Smooth muscle cell (in vitro differentiated cells): ENCODE data around the gene INSL6. TPM values are rescaled to one million over a fixed set of nuclear protein-coding genes. Genes with fewer than 3 reads are reported as not detected.

Source experiments
- DNase-seq: peaks from one replicate; lab custom pipeline; 2025; ENCODE audit not compliant: unreplicated experiment; lab: John Stamatoyannopoulos, UW
- H2AFZ ChIP-seq: fragments of 200-600 bp; sonication (generic); 2 replicates; pipeline ENCODE4 v1.6.0; 2016; ENCODE audit warnings: antibody characterized with exemption, low read depth, mild to moderate bottlenecking
- H3F3A ChIP-seq: fragments of 200-600 bp; sonication (generic); 2 replicates; pipeline ENCODE4 v1.6.0; 2017; ENCODE audit warnings: antibody characterized with exemption, low read depth
- H3K27ac ChIP-seq: fragments of 200-600 bp; sonication (generic); 2 replicates; pipeline ENCODE4 v1.5.1; 2016; ENCODE audit warnings: low read depth, mild to moderate bottlenecking
- H3K27me3 ChIP-seq: fragments of 200-600 bp; sonication (generic); 2 replicates; pipeline ENCODE4 v1.6.1; 2016; ENCODE audit warnings: low read depth, mild to moderate bottlenecking
- H3K36me3 ChIP-seq: fragments of 200-600 bp; sonication (generic); 2 replicates; pipeline ENCODE4 v1.5.1; 2016; ENCODE audit warnings: low read depth
- H3K4me1 ChIP-seq: fragments of 200-600 bp; sonication (generic); 2 replicates; pipeline ENCODE4 v1.5.1; 2016; ENCODE audit warnings: low read depth
- H3K4me2 ChIP-seq: fragments of 200-600 bp; sonication (generic); 2 replicates; pipeline ENCODE4 v1.6.0; 2016; ENCODE audit warnings: mild to moderate bottlenecking
- H3K4me3 ChIP-seq: fragments of 200-600 bp; sonication (generic); 2 replicates; pipeline ENCODE4 v1.5.1; 2016; ENCODE audit warnings: mild to moderate bottlenecking
- H3K79me2 ChIP-seq: fragments of 200-600 bp; sonication (generic); 2 replicates; pipeline ENCODE4 v1.6.0; 2016; ENCODE audit warnings: low read depth, mild to moderate bottlenecking
- H3K9ac ChIP-seq: fragments of 200-600 bp; sonication (generic); 2 replicates; pipeline ENCODE4 v1.6.0; 2016; ENCODE audit warnings: low read depth
- H3K9me3 ChIP-seq: fragments of 200-600 bp; sonication (generic); replicated peaks from 2 replicates; pipeline ENCODE4 v1.5.1; 2016; ENCODE audit warnings: low read depth
- H4K20me1 ChIP-seq: fragments of 200-600 bp; sonication (generic); 2 replicates; pipeline ENCODE4 v1.6.0; 2016; ENCODE audit warnings: low read depth
- CTCF ChIP-seq: fragments of 200-600 bp; sonication (generic); IDR thresholded peaks from 2 replicates; pipeline ENCODE4 v1.5.1; 2017; ENCODE audit warnings: borderline replicate concordance, mild to moderate bottlenecking, antibody characterized with exemption; ENCODE audit not compliant: insufficient read depth, poor library complexity, severe bottlenecking
- WGBS: methylation state at CpG from one replicate; pipeline ENCODE4 v1.1.7; 2016; ENCODE audit warnings: low lambda C conversion rate; 5-methylcytosine and 5-hydroxymethylcytosine counted together
- polyA plus RNA-seq: library from polyadenylated mRNA; unstranded; fragments of >200 nt; fragmentation: Nextera tagmentation; extraction: Ambion mirVana; gene quantifications from 2 replicates; pipeline ENCODE4 v1.2.1, GENCODE V29; 2016
- total RNA-seq: library from RNA; depleted of rRNA; stranded (reverse); fragments of >200 nt; gene quantifications from 2 replicates; pipeline ENCODE4 v1.2.3, GENCODE V29; 2014

INSL6 gene
- total and polyA plus RNA-seq, 2 experiments from 2014 or later, result not detected

- 68% methylated on average over 1 of the region's 1 CpG for WGBS
- DNase-seq, result no peak
- Histone ChIP-seq H3K79me2 (no peaks in the 10 kb centered on the region), H4K20me1 (no peaks in the 10 kb centered on the region), H3K36me3 (no peaks in the 10 kb centered on the region), H3F3A (no peaks in the 10 kb centered on the region), H3K27me3 (no peaks in the 10 kb centered on the region), H3K27ac (no peak overlapping the region), H2AFZ (no peak overlapping the region), H3K4me1 (no peaks in the 10 kb centered on the region), H3K9me3 (no peaks in the 10 kb centered on the region), H3K4me2 (no peak overlapping the region), H3K4me3 (no peak overlapping the region), H3K9ac (no peak overlapping the region)
- no peak for TF ChIP-seq CTCF
These were observed 10.0 kb upstream of the INSL6 start for GRCh38 chr9:5195463-5195862.

- H3K9ac ChIP-seq, result no peak overlapping the region
- 71% methylated on average over 2 of the region's 2 CpGs for WGBS
- no peaks in the 10 kb centered on the region for H3K27me3 ChIP-seq
- TF ChIP-seq CTCF, result no peak
- no peaks in the 10 kb centered on the region for H3F3A ChIP-seq
- DNase-seq, result no peak
- H3K9me3 ChIP-seq, result no peaks in the 10 kb centered on the region
- no peaks in the 10 kb centered on the region for H3K4me1 ChIP-seq
- no peak overlapping the region for H3K4me2 ChIP-seq
- H3K79me2 ChIP-seq, result no peaks in the 10 kb centered on the region
- no peak overlapping the region for H3K4me3 ChIP-seq
- H3K36me3 ChIP-seq, result no peaks in the 10 kb centered on the region
- no peak overlapping the region for H2AFZ ChIP-seq
- H3K27ac ChIP-seq, result no peak overlapping the region
- H4K20me1 ChIP-seq, result no peaks in the 10 kb centered on the region
These were observed 7.9 kb upstream of the INSL6 start for GRCh38 chr9:5193345-5193744.

GRCh38 chr9:5191985-5192384 lies 6.5 kb upstream of the INSL6 start:
- 80% methylated on average over 3 of the region's 3 CpGs for WGBS
- Histone ChIP-seq H3K27me3 (no peaks in the 10 kb centered on the region), H4K20me1 (no peaks in the 10 kb centered on the region), H3K9me3 (no peaks in the 10 kb centered on the region), H3K4me3 (no peak overlapping the region), H3K79me2 (no peaks in the 10 kb centered on the region), H3F3A (no peaks in the 10 kb centered on the region), H3K9ac (no peak overlapping the region), H2AFZ (no peak overlapping the region), H3K4me1 (no peaks in the 10 kb centered on the region), H3K4me2 (no peak overlapping the region), H3K36me3 (no peaks in the 10 kb centered on the region), H3K27ac (no peak overlapping the region)
- DNase-seq, result no peak
- no peak for TF ChIP-seq CTCF
